ENCODE measurements around the gene TPRA1. TPM values are rescaled to one million over a fixed set of nuclear protein-coding genes. Genes with fewer than 3 reads are reported as not detected.

TPRA1 gene
- total and polyA plus RNA-seq, 2 donors (not counting 1 experiment from before 2014, with no cell fraction given), result 17.5 to 47.4 TPM

DNA sequence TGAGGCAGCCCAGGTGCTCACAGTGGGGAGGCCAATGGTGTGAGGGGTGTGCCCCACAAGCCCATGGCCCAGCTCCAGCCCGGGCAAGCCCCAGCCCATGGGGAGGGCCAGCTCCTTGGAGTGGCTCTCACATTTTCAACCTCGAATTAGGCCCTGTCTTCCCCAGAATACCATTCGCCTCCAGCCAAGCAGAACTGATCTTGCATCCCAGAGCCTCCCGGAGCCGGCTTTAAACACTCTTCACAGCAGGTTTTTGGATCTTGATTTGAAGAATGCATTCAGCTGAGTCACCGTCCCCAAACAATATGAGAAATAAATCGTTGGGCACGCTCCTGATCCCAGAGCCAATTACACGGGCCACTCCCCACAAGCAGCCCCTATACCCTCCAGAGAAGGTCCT lies 23.7 kb downstream of the TPRA1 start:
- no peak for TF ChIP-seq EZH2 (IDR thresholded peaks at IDR 0.05; ENCODE audit: low read length, missing control alignments)
- TF ChIP-seq, protein P1, sequence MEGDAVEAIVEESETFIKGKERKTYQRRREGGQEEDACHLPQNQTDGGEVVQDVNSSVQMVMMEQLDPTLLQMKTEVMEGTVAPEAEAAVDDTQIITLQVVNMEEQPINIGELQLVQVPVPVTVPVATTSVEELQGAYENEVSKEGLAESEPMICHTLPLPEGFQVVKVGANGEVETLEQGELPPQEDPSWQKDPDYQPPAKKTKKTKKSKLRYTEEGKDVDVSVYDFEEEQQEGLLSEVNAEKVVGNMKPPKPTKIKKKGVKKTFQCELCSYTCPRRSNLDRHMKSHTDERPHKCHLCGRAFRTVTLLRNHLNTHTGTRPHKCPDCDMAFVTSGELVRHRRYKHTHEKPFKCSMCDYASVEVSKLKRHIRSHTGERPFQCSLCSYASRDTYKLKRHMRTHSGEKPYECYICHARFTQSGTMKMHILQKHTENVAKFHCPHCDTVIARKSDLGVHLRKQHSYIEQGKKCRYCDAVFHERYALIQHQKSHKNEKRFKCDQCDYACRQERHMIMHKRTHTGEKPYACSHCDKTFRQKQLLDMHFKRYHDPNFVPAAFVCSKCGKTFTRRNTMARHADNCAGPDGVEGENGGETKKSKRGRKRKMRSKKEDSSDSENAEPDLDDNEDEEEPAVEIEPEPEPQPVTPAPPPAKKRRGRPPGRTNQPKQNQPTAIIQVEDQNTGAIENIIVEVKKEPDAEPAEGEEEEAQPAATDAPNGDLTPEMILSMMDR (conservative IDR thresholded peaks at IDR 0.05 in 1 of 2, IDR thresholded peaks at IDR 0.05 in 1 of 2; ENCODE audit: low read depth in 1 of 2, low read length in 2 of 2), result no peak
- Histone ChIP-seq H3K79me2 (ENCODE audit: control insufficient read depth, insufficient read depth, low read length) (no peaks in the 10 kb centered on the region), H3K9ac (ENCODE audit: insufficient read depth, low read length) (no peak overlapping the region), H4K20me1 (ENCODE audit: control insufficient read depth, extremely low read depth, insufficient read depth, low read length) (no peaks in the 10 kb centered on the region), H3K36me3 (ENCODE audit: control insufficient read depth, insufficient read depth, low read length) (no peaks in the 10 kb centered on the region), H3K4me2 (ENCODE audit: extremely low read depth, insufficient read depth, low read length) (no peak overlapping the region), H2AFZ (ENCODE audit: low read length) (no peak overlapping the region), H3K4me1 (ENCODE audit: control insufficient read depth, extremely low read depth, insufficient read depth, low read length) (no peaks in the 10 kb centered on the region), H3K27me3 (ENCODE audit: control insufficient read depth, insufficient read depth, low read length) (no peaks in the 10 kb centered on the region), H3K4me3 (replicated peaks in 1 of 4; ENCODE audit: control extremely low read depth in 1 of 4, insufficient read depth in 1 of 4, low read depth in 3 of 4, low read length in 4 of 4) (no peak overlapping the region), H3K9me3 (ENCODE audit: control insufficient read depth, insufficient read depth, low read depth, low read length) (no peaks in the 10 kb centered on the region), H3K27ac (ENCODE audit: insufficient read depth, low read length) (no peak overlapping the region)
- DNase-seq (ENCODE audit: low read depth in 2 of 2), result peak in 1 of 2 donors; percentile 20

- Histone ChIP-seq H3K9me3 (ENCODE audit: control insufficient read depth, insufficient read depth, low read depth, low read length) (no peaks in the 10 kb centered on the region), H2AFZ (ENCODE audit: low read length) (no peak overlapping the region), H3K9ac (ENCODE audit: insufficient read depth, low read length) (no peak overlapping the region), H4K20me1 (ENCODE audit: control insufficient read depth, extremely low read depth, insufficient read depth, low read length) (no peaks in the 10 kb centered on the region), H3K27ac (ENCODE audit: insufficient read depth, low read length) (no peak overlapping the region), H3K4me1 (ENCODE audit: control insufficient read depth, extremely low read depth, insufficient read depth, low read length) (no peaks in the 10 kb centered on the region), H3K4me3 (replicated peaks in 1 of 4; ENCODE audit: control extremely low read depth in 1 of 4, insufficient read depth in 1 of 4, low read depth in 3 of 4, low read length in 4 of 4) (no peak overlapping the region), H3K36me3 (ENCODE audit: control insufficient read depth, insufficient read depth, low read length) (no peaks in the 10 kb centered on the region), H3K79me2 (ENCODE audit: control insufficient read depth, insufficient read depth, low read length) (no peaks in the 10 kb centered on the region), H3K4me2 (ENCODE audit: extremely low read depth, insufficient read depth, low read length) (no peak overlapping the region), H3K27me3 (ENCODE audit: control insufficient read depth, insufficient read depth, low read length) (no peaks in the 10 kb centered on the region)
- TF ChIP-seq EZH2 (IDR thresholded peaks at IDR 0.05; ENCODE audit: low read length, missing control alignments), result no peak
- TF ChIP-seq, protein P1 (conservative IDR thresholded peaks at IDR 0.05 in 1 of 2, IDR thresholded peaks at IDR 0.05 in 1 of 2; ENCODE audit: low read depth in 1 of 2, low read length in 2 of 2), result no peak
- no peak for DNase-seq (ENCODE audit: low read depth in 2 of 2)
These were observed 24.8 kb downstream of the TPRA1 start for GRCh38 chr3:127565711-127566110.

- Histone ChIP-seq H3K4me2 (ENCODE audit: extremely low read depth, insufficient read depth, low read length) (no peak overlapping the region), H3K9me3 (ENCODE audit: control insufficient read depth, insufficient read depth, low read depth, low read length) (no peaks in the 10 kb centered on the region), H3K36me3 (ENCODE audit: control insufficient read depth, insufficient read depth, low read length) (no peaks in the 10 kb centered on the region), H3K4me1 (ENCODE audit: control insufficient read depth, extremely low read depth, insufficient read depth, low read length) (no peaks in the 10 kb centered on the region), H2AFZ (ENCODE audit: low read length) (peak overlapping the region; percentile 29), H3K27ac (ENCODE audit: insufficient read depth, low read length) (no peak overlapping the region), H3K79me2 (ENCODE audit: control insufficient read depth, insufficient read depth, low read length) (no peaks in the 10 kb centered on the region), H3K4me3 (replicated peaks in 1 of 4; ENCODE audit: control extremely low read depth in 1 of 4, insufficient read depth in 1 of 4, low read depth in 3 of 4, low read length in 4 of 4) (no peak overlapping the region), H4K20me1 (ENCODE audit: control insufficient read depth, extremely low read depth, insufficient read depth, low read length) (no peaks in the 10 kb centered on the region), H3K27me3 (ENCODE audit: control insufficient read depth, insufficient read depth, low read length) (no peaks in the 10 kb centered on the region), H3K9ac (ENCODE audit: insufficient read depth, low read length) (no peak overlapping the region)
- no peak for TF ChIP-seq EZH2 (IDR thresholded peaks at IDR 0.05; ENCODE audit: low read length, missing control alignments)
- TF ChIP-seq, protein P1 (conservative IDR thresholded peaks at IDR 0.05 in 1 of 2, IDR thresholded peaks at IDR 0.05 in 1 of 2; ENCODE audit: low read depth in 1 of 2, low read length in 2 of 2), result no peak
- DNase-seq (ENCODE audit: low read depth in 2 of 2), result peak in 1 of 2 donors; percentile 9
These were observed 30.3 kb downstream of the TPRA1 start for GRCh38 chr3:127560051-127560787.
